Right atrium auricular region (tissue), 2 donors: ENCODE data around the gene UBE2Q2. TPM values are rescaled to one million over a fixed set of nuclear protein-coding genes. Genes with fewer than 3 reads are reported as not detected.

Source experiments
- DNase-seq: peaks from one replicate; pipeline ENCODE4 v3.0.0-alpha.2; 2019; ENCODE audit warnings: low spot score
- H3K27ac ChIP-seq, 2 donors: fragments of 200-600 bp; sonication (generic); 1 replicate in 1 of 2; 2 replicates in 1 of 2; pipeline ENCODE4 v1.5.1; 2016 to 2019
- H3K27me3 ChIP-seq, 2 donors: fragments of 200-600 bp; sonication (generic); one replicate each; pipeline versions ENCODE4 v1.5.1 to v1.6.0; 2017 to 2019
- H3K36me3 ChIP-seq: fragments of 200-600 bp; sonication (generic); one replicate; pipeline ENCODE4 v1.5.1; 2016
- H3K4me1 ChIP-seq, 2 donors: fragments of 200-600 bp; sonication (generic); one replicate each; pipeline versions ENCODE4 v1.5.1 to v1.6.0; 2017 to 2019
- H3K4me3 ChIP-seq, 2 donors: fragments of 200-600 bp; sonication (generic); 1 replicate in 1 of 2; 2 replicates in 1 of 2; pipeline ENCODE4 v1.5.1; 2017 to 2019; ENCODE audit warnings: mild to moderate bottlenecking in 1 of 2, moderate library complexity in 1 of 2
- H3K9me3 ChIP-seq, 2 donors: fragments of 200-600 bp; sonication (generic); one replicate each; pipeline ENCODE4 v1.5.1; 2019
- total RNA-seq, 2 donors: library from RNA; depleted of rRNA; stranded (reverse); fragments of >200 nt; gene quantifications; one replicate each; pipeline ENCODE4 v1.1.0, GENCODE V29; 2016
- TF ChIP-seq, protein P1 (sequence below), 2 donors: fragments of 200-600 bp; sonication (generic); IDR thresholded peaks; one replicate each; pipeline ENCODE4 v1.5.1; 2019; ENCODE audit warnings: antibody characterized with exemption in 2 of 2

Gene UBE2Q2
- total RNA-seq, 2 donors from 2014 or later: 19.3 to 30.4 TPM

DNA sequence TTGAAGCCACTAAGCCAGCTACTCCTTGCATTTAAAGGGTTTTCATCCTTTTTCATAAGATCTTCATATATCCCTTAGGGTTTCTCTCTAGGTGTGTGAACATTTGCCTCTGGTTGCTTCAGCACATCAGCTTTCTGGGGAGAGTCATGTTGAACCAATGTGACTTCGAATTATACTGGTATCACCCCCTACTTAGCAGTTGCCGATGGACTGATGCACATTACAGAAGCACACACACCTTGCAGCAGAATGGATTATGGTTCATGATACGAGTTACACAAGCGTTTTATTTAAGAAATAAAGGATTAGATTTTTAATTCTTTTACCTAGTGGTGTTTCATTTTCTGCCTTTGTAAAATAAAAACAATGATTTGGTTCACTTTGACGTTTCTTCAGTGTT lies 100.0 kb downstream of the UBE2Q2 start:
- Histone ChIP-seq H3K36me3 (no peaks in the 10 kb centered on the region), H3K4me1 (no peaks in the 10 kb centered on the region), H3K27me3 (no peaks in the 10 kb centered on the region), H3K27ac (no peak overlapping the region), H3K4me3 (no peak overlapping the region), H3K9me3 (no peaks in the 10 kb centered on the region)
- no peak for DNase-seq
- TF ChIP-seq, protein P1, sequence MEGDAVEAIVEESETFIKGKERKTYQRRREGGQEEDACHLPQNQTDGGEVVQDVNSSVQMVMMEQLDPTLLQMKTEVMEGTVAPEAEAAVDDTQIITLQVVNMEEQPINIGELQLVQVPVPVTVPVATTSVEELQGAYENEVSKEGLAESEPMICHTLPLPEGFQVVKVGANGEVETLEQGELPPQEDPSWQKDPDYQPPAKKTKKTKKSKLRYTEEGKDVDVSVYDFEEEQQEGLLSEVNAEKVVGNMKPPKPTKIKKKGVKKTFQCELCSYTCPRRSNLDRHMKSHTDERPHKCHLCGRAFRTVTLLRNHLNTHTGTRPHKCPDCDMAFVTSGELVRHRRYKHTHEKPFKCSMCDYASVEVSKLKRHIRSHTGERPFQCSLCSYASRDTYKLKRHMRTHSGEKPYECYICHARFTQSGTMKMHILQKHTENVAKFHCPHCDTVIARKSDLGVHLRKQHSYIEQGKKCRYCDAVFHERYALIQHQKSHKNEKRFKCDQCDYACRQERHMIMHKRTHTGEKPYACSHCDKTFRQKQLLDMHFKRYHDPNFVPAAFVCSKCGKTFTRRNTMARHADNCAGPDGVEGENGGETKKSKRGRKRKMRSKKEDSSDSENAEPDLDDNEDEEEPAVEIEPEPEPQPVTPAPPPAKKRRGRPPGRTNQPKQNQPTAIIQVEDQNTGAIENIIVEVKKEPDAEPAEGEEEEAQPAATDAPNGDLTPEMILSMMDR (IDR thresholded peaks at IDR 0.05): no peak

DNA sequence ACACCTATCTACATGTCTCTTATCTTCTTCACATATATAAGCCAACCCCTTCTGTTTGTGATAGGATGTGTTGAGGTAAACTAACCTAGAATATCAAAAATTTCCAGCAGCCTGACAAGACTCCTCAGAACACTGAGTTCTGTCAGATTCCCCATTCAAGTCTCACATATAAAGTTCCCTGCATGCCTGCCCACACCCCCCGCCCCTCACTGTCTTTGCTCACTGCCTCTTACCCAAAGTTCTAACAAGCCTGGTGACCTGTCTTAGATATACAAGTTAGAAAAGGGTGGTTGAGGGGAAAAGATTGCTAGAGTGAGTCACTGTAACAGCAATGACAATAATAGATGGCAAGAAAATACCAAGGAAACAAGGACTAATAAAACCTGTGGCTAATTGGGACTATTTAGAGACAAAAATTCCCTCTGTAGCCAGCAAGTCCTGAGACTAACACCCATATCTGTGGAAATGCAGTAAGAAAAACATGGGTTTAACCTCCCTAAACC lies 100.5 kb downstream of the UBE2Q2 start:
- Histone ChIP-seq H3K27ac (no peak overlapping the region), H3K9me3 (no peaks in the 10 kb centered on the region), H3K36me3 (no peaks in the 10 kb centered on the region), H3K27me3 (no peaks in the 10 kb centered on the region), H3K4me3 (no peak overlapping the region), H3K4me1 (no peaks in the 10 kb centered on the region)
- no peak for DNase-seq
- TF ChIP-seq, protein P1 (IDR thresholded peaks at IDR 0.05): no peak

DNA sequence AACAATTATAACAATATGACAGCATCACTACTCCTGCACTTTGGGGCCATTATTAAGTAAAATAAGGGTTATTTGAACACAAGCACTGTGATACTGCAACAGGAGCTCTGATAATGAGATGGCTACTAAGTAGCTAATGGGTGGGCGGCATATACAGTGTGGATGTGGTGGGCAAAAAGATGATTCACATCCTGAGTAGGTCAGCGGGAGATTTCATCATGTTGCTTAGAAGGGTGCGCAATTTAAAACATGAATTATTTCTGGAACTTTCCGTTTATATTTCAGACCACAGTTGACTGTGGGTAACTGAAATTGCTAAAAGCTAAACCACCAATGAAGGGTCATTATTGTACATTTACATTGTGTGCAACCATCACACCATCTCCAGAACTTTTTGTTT lies 102.7 kb downstream of the UBE2Q2 start:
- Histone ChIP-seq H3K4me3 (no peak overlapping the region), H3K27me3 (no peaks in the 10 kb centered on the region), H3K36me3 (no peaks in the 10 kb centered on the region), H3K4me1 (no peaks in the 10 kb centered on the region), H3K27ac (no peak overlapping the region), H3K9me3 (no peaks in the 10 kb centered on the region)
- no peak for DNase-seq
- TF ChIP-seq, protein P1 (IDR thresholded peaks at IDR 0.05): no peak

DNA sequence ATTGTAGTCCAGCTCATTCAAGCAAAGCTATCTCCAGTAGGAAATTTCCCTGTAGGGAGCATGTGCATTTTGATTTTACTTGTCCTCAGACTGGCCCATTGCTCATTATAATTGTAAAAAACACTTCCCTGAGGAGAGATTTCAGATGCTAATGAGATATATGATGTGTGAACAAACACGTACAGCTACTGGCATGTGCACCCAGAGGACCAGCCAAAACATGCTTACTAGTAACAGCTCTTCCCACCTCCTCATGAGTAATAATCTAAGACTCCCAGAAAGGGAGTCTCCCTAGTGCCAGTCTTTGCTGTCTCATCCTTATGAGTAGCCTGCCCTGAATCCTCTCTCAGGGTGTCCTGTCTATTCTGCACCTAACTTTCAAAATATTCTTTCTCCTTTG lies 103.8 kb downstream of the UBE2Q2 start:
- TF ChIP-seq, protein P1 (IDR thresholded peaks at IDR 0.05): no peak
- no peaks in the 10 kb centered on the region for H3K4me1 ChIP-seq
- no peak overlapping the region for H3K4me3 ChIP-seq
- no peaks in the 10 kb centered on the region for H3K27me3 ChIP-seq
- no peak for DNase-seq
- H3K9me3 ChIP-seq: no peaks in the 10 kb centered on the region
- no peak overlapping the region for H3K27ac ChIP-seq
- no peaks in the 10 kb centered on the region for H3K36me3 ChIP-seq

DNA sequence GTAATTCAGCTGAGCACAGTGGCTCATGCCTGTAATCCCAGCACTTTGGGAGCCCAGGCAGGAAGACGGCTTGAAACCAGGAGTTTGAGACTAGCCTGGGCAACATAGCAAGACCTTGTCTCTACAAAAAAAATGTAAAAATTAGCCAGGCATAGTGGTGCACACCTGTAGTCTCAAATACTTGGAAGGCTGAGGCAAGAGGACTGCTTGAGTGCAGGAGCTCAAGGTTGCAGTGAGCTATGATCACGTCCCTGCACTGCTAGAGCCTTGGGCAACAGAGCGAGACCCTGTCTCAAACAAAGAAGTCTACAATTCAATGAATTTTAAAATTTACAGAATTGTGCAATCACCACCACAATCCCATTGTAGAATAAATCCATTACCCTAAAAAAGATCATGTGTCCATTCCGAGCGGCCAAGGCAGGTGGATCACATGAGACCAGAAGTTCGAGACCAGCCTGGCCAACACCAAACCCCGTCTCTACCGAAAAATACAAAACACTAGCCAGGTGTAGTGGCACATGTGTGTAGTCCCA lies 105.6 kb downstream of the UBE2Q2 start:
- Histone ChIP-seq H3K27me3 (no peaks in the 10 kb centered on the region), H3K9me3 (no peaks in the 10 kb centered on the region), H3K27ac (no peak overlapping the region), H3K36me3 (no peaks in the 10 kb centered on the region), H3K4me3 (no peak overlapping the region), H3K4me1 (no peaks in the 10 kb centered on the region)
- no peak for DNase-seq
- TF ChIP-seq, protein P1 (IDR thresholded peaks at IDR 0.05): no peak

Other genes starting within 250 kb of the UBE2Q2 start
- 10 to 100 TPM; 13.7 to 17.3 TPM for gene SNUPN, start 217.7 kb upstream of the UBE2Q2 start, total RNA-seq
- gene IMP3, start 203.2 kb upstream of the UBE2Q2 start, total RNA-seq: 100 to 1,000 TPM in 1 of 2 donors, 10 to 100 TPM in 1; 71.2 to 119 TPM
- gene SNX33, start 195.5 kb upstream of the UBE2Q2 start, total RNA-seq: 10 to 100 TPM; 10.3 to 20.5 TPM
- 10 to 100 TPM; 32.6 to 55.6 TPM for gene CSPG4, start 130.6 kb upstream of the UBE2Q2 start, total RNA-seq
- 10 to 100 TPM in 1 of 2 donors, 1 to 10 TPM in 1; 8.5 to 10.2 TPM for gene FBXO22, start 60.4 kb downstream of the UBE2Q2 start, total RNA-seq
- gene NRG4, start 169.0 kb downstream of the UBE2Q2 start, total RNA-seq: 1 to 10 TPM in 1 of 2 donors, under 1 TPM in 1; 0.63 to 1.1 TPM
- gene TMEM266, start 216.5 kb downstream of the UBE2Q2 start, total RNA-seq: under 1 TPM in 1 of 2 donors, not detected in 1; 0.20 TPM